Gastroesophageal sphincter (tissue), 4 donors: Measurements from ENCODE around the gene PNP. TPM values are rescaled to one million over a fixed set of nuclear protein-coding genes. Genes with fewer than 3 reads are reported as not detected.
A peak's percentile ranks its signal among the peaks of the same experiment; 100 is the strongest.

Source experiments
- ATAC-seq: fragments of 150-250 bp; one replicate; pipeline ENCODE4 v1.9.1; 2016; ENCODE audit warnings: mild to moderate bottlenecking, moderate library complexity
- H3K27ac ChIP-seq, 4 donors: fragments of 200-600 bp; sonication (generic) in 3 of 4; 1 replicate in 3 of 4; 2 replicates in 1 of 4; pipeline ENCODE4 v1.5.1; 2016 to 2019
- H3K27me3 ChIP-seq: fragments of 200-600 bp; sonication (generic); one replicate; pipeline ENCODE4 v1.5.1; 2019
- H3K36me3 ChIP-seq, 2 donors: fragments of 200-600 bp; sonication (generic); one replicate each; pipeline ENCODE4 v1.5.1; 2019; ENCODE audit warnings: control low read depth in 1 of 2
- H3K4me1 ChIP-seq, 3 donors: fragments of 200-600 bp; sonication (generic); 1 replicate in 2 of 3; 2 replicates in 1 of 3; pipeline ENCODE4 v1.5.1; 2016 to 2019; ENCODE audit warnings: control low read depth in 2 of 3
- H3K4me3 ChIP-seq, 2 donors: fragments of 200-600 bp; sonication (generic); one replicate each; pipeline ENCODE4 v1.5.1; 2019; ENCODE audit warnings: mild to moderate bottlenecking in 1 of 2, moderate library complexity in 1 of 2
- H3K9me3 ChIP-seq, 3 donors: fragments of 200-600 bp; sonication (generic); one replicate each; pipeline ENCODE4 v1.5.1; 2017 to 2019; ENCODE audit warnings: control low read depth in 2 of 3
- CTCF ChIP-seq, 4 experiments: fragments of 200-600 bp in 2 of 4; fragments of 450-650 bp in 2 of 4; sonication (generic) in 1 of 4; IDR thresholded peaks; one replicate each; pipeline ENCODE4 v1.5.1; 2017 to 2019; ENCODE audit warnings: antibody characterized with exemption in 4 of 4, mild to moderate bottlenecking in 2 of 4, moderate library complexity in 2 of 4
- EP300 ChIP-seq: sonication (generic); formaldehyde crosslinking; IDR thresholded peaks from one replicate; pipeline ENCODE4 v1.6.1; 2017; ENCODE audit warnings: antibody characterized with exemption, mild to moderate bottlenecking
- POLR2A ChIP-seq, 2 donors: fragments of 450-650 bp; IDR thresholded peaks; one replicate each; pipeline ENCODE4 v1.6.1; 2017; ENCODE audit warnings: antibody characterized with exemption in 2 of 2, mild to moderate bottlenecking in 2 of 2, moderate library complexity in 1 of 2
- POLR2AphosphoS5 ChIP-seq: sonication (generic); formaldehyde crosslinking; IDR thresholded peaks from one replicate; pipeline ENCODE4 v1.6.1; 2017; ENCODE audit warnings: antibody characterized with exemption
- WGBS, 2 donors: methylation state at CpG; one replicate each; pipeline ENCODE4 v1.1.5; 2018; ENCODE audit warnings: low coverage in 1 of 2; 5-methylcytosine and 5-hydroxymethylcytosine counted together
- total RNA-seq, 4 donors: library from RNA; depleted of rRNA; stranded (reverse); fragments of >200 nt; gene quantifications; one replicate each; pipeline ENCODE4 v1.1.0, GENCODE V29; 2016

PNP gene
- total RNA-seq, 4 donors from 2014 or later: 3.0 to 71.2 (median 19.9) TPM

- 84 to 90% methylated on average over 2 of the region's 2 CpGs for WGBS, 2 donors
- peaks cover 0 to 51% of the 10 kb centered on the region in 2 donors for H3K36me3 ChIP-seq
- H3K4me1 ChIP-seq: peaks cover 0 to 29% (median 10%) of the 10 kb centered on the region in 3 donors
- H3K27me3 ChIP-seq: no peaks in the 10 kb centered on the region
- ATAC-seq: no peak
- TF ChIP-seq POLR2A (IDR thresholded peaks at IDR 0.05): no peak
- no peak for TF ChIP-seq CTCF (IDR thresholded peaks at IDR 0.05)
- TF ChIP-seq EP300: no peak
- TF ChIP-seq POLR2AphosphoS5: no peak
- H3K27ac ChIP-seq: no peak overlapping the region
- no peaks in the 10 kb centered on the region for H3K9me3 ChIP-seq
- no peak overlapping the region for H3K4me3 ChIP-seq
Measured at GRCh38 chr14:20472536-20473169, 3.4 kb downstream of the PNP start.

- peaks cover 0 to 51% of the 10 kb centered on the region in 2 donors for H3K36me3 ChIP-seq
- no peaks in the 10 kb centered on the region for H3K9me3 ChIP-seq
- H3K27me3 ChIP-seq: no peaks in the 10 kb centered on the region
- TF ChIP-seq POLR2AphosphoS5 (no peak), CTCF (IDR thresholded peaks at IDR 0.05) (no peak), POLR2A (IDR thresholded peaks at IDR 0.05) (no peak), EP300 (no peak)
- no peak overlapping the region for H3K4me3 ChIP-seq
- WGBS, 2 donors: 83 to 100% methylated on average over 1 to 4 of the region's 5 CpGs
- H3K27ac ChIP-seq: peak overlapping the region in 1 of 4 donors; percentile 3
- peaks cover 0 to 13% (median 0%) of the 10 kb centered on the region in 3 donors for H3K4me1 ChIP-seq
- ATAC-seq: no peak
Measured at GRCh38 chr14:20476776-20477175, 7.6 kb downstream of the PNP start.

GRCh38 chr14:20477211-20477876 is 8.1 kb downstream of the PNP start:
- H3K36me3 ChIP-seq: peaks cover 0 to 49% of the 10 kb centered on the region in 2 donors
- no peak for TF ChIP-seq POLR2AphosphoS5
- TF ChIP-seq EP300: no peak
- TF ChIP-seq POLR2A (IDR thresholded peaks at IDR 0.05): no peak
- TF ChIP-seq CTCF (IDR thresholded peaks at IDR 0.05): no peak
- H3K27ac ChIP-seq: peak overlapping the region in 3 of 4 donors; percentile 3 to 23 (median 22)
- H3K9me3 ChIP-seq: no peaks in the 10 kb centered on the region
- WGBS, 2 donors: 20 to 57% methylated on average over 1 of the region's 1 CpG
- H3K4me1 ChIP-seq: peaks cover 0 to 13% (median 0%) of the 10 kb centered on the region in 3 donors
- no peaks in the 10 kb centered on the region for H3K27me3 ChIP-seq
- H3K4me3 ChIP-seq: no peak overlapping the region
- no peak for ATAC-seq

- TF ChIP-seq POLR2AphosphoS5 (no peak), EP300 (no peak), POLR2A (IDR thresholded peaks at IDR 0.05) (no peak), CTCF (IDR thresholded peaks at IDR 0.05) (no peak)
- Histone ChIP-seq H3K36me3 (peaks cover 0 to 34% of the 10 kb centered on the region in 2 donors), H3K27me3 (peaks cover under 1% of the 10 kb centered on the region), H3K27ac (no peak overlapping the region), H3K4me1 (peaks cover 0 to 13% (median 0%) of the 10 kb centered on the region in 3 donors), H3K4me3 (no peak overlapping the region), H3K9me3 (no peaks in the 10 kb centered on the region)
- WGBS, 2 donors: 92 to 96% methylated on average over 2 of the region's 2 CpGs
- ATAC-seq: no peak
Measured at GRCh38 chr14:20478894-20479293, 9.7 kb downstream of the PNP start.
